Measurements from ENCODE around the gene METTL18. TPM values are rescaled to one million over a fixed set of nuclear protein-coding genes. Genes with fewer than 3 reads are reported as not detected.
"Not testable (repeated sequence)": the region's sequence is repeated elsewhere in the genome, so short reads cannot be mapped to it uniquely, and the experiment has no call there.

METTL18 gene
- total RNA-seq, 1 donor from 2014 or later: 19.2 TPM

GRCh38 chr1:169814265-169814664 is 19.6 kb upstream of the METTL18 start:
- TF ChIP-seq, protein P1, sequence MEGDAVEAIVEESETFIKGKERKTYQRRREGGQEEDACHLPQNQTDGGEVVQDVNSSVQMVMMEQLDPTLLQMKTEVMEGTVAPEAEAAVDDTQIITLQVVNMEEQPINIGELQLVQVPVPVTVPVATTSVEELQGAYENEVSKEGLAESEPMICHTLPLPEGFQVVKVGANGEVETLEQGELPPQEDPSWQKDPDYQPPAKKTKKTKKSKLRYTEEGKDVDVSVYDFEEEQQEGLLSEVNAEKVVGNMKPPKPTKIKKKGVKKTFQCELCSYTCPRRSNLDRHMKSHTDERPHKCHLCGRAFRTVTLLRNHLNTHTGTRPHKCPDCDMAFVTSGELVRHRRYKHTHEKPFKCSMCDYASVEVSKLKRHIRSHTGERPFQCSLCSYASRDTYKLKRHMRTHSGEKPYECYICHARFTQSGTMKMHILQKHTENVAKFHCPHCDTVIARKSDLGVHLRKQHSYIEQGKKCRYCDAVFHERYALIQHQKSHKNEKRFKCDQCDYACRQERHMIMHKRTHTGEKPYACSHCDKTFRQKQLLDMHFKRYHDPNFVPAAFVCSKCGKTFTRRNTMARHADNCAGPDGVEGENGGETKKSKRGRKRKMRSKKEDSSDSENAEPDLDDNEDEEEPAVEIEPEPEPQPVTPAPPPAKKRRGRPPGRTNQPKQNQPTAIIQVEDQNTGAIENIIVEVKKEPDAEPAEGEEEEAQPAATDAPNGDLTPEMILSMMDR (IDR thresholded peaks at IDR 0.05): no peak
- intact Hi-C loops (cut with DNase I): no loop called here
- DNase-seq (ENCODE audit: low spot score in 2 of 2): no peak
- H3K4me1 ChIP-seq: no peaks in the 10 kb centered on the region
- no peaks in the 10 kb centered on the region for H3K36me3 ChIP-seq
- no peaks in the 10 kb centered on the region for H3K9me3 ChIP-seq
- no peaks in the 10 kb centered on the region for H3K27me3 ChIP-seq
- no peak overlapping the region for H3K4me3 ChIP-seq
- H3K27ac ChIP-seq: no peak overlapping the region

GRCh38 chr1:169812131-169812530 is 17.4 kb upstream of the METTL18 start:
- no peaks in the 10 kb centered on the region for H3K4me1 ChIP-seq
- H3K27me3 ChIP-seq: no peaks in the 10 kb centered on the region
- TF ChIP-seq, protein P1 (IDR thresholded peaks at IDR 0.05): no peak
- H3K9me3 ChIP-seq: no peaks in the 10 kb centered on the region
- no peak overlapping the region for H3K4me3 ChIP-seq
- peaks cover 4 to 6% of the 10 kb centered on the region in 2 donors for H3K36me3 ChIP-seq
- no peak overlapping the region for H3K27ac ChIP-seq
- intact Hi-C loops (cut with DNase I): loop anchor here (2.0 kb wide), 1 partner anchor 265 kb away; no protein-coding TSS in a partner anchor
- no peak for DNase-seq (ENCODE audit: low spot score in 2 of 2)

DNA sequence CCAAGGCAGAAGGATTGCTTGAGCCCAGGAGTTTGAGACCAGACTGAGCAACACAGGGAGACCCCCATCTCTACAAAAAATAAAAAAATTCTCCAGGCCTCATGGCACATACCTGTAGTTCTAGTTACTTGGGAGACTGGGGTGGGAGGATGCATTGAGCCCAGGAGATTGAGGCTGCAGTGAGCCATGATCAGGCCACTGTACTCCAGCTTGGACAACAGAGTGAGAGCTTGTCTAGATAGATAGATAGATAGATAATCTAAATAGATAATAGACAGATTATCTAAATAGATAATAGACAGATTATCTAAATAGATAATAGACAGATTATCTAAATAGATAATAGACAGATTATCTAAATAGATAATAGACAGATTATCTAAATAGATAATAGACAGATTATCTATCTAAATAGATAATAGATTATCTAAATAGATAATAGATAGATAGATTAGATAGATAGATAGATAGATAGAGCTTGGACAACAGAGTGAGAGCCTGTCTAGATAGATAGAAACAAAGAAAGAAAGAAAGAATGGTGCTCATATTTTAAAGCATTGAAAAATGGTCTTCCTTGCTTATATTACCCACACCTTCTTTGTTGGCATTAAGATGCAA is 16.8 kb upstream of the METTL18 start:
- intact Hi-C loops (cut with DNase I): loop anchor here (2.0 kb wide), 1 partner anchor 265 kb away; no protein-coding TSS in a partner anchor
- H3K36me3 ChIP-seq: peaks cover 4 to 10% of the 10 kb centered on the region in 2 donors
- not testable (repeated sequence) for DNase-seq (ENCODE audit: low spot score in 2 of 2); H3K4me1 ChIP-seq; H3K4me3 ChIP-seq; H3K27ac ChIP-seq; H3K27me3 ChIP-seq; H3K9me3 ChIP-seq

DNA sequence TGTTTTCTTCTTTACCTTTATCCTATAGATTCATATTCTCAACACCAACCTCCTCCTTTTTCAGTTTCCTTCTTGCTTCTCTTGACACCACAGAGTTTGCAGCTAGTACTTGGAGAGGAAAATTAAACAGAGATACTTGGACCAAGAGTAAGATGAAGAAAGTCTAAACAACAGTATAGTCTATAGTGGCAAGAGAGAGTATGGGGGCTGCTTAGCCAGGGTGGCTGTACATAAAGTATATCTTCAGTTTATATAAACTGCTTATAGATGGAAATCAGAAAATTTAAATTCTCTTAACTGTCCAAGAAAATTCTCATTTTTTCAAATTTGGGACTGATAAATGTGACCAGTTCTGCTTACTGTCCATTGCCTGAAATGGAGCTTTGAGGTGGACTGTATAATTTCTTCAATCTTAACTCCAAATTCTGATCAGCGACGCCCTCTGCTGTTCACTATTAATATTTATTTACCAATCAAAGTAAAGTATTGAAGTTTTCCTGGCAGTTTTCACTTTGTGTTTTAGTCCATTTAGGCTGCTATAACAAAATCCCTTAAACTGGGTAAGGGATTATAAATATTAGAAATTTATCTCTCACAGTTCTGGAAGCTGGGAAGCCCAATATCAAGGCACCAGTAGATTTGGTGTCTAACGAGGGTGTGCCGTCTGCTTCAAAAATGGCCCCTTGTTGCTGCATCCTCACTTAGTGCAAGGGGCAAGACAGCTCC is 14.8 kb upstream of the METTL18 start:
- H3K36me3 ChIP-seq: peaks cover 7 to 23% of the 10 kb centered on the region in 2 donors
- TF ChIP-seq, protein P1 (IDR thresholded peaks at IDR 0.05): peak; percentile 30 to 65 (median 40)
- no peak overlapping the region for H3K27ac ChIP-seq
- no peak overlapping the region for H3K4me3 ChIP-seq
- intact Hi-C loops (cut with DNase I): loop anchor here (2.0 to 10.0 kb wide), 2 partner anchors 209 to 345 kb away; no protein-coding TSS in a partner anchor
- H3K9me3 ChIP-seq: no peaks in the 10 kb centered on the region
- no peak for DNase-seq (ENCODE audit: low spot score in 2 of 2)
- no peaks in the 10 kb centered on the region for H3K27me3 ChIP-seq
- H3K4me1 ChIP-seq: no peaks in the 10 kb centered on the region

GRCh38 chr1:169804941-169805340 is 10.2 kb upstream of the METTL18 start:
- Histone ChIP-seq H3K27ac (no peak overlapping the region), H3K4me1 (no peaks in the 10 kb centered on the region), H3K36me3 (peaks cover 11 to 30% of the 10 kb centered on the region in 2 donors), H3K27me3 (no peaks in the 10 kb centered on the region), H3K4me3 (no peak overlapping the region), H3K9me3 (no peaks in the 10 kb centered on the region)
- intact Hi-C loops (cut with DNase I): loop anchor here (10.0 kb wide), 1 partner anchor 340 kb away; no protein-coding TSS in a partner anchor
- DNase-seq (ENCODE audit: low spot score in 2 of 2): no peak
- TF ChIP-seq, protein P1 (IDR thresholded peaks at IDR 0.05): no peak

GRCh38 chr1:169802888-169803287 is 8.2 kb upstream of the METTL18 start:
- Histone ChIP-seq H3K9me3 (no peaks in the 10 kb centered on the region), H3K27me3 (no peaks in the 10 kb centered on the region), H3K4me1 (no peaks in the 10 kb centered on the region), H3K4me3 (no peak overlapping the region), H3K27ac (no peak overlapping the region), H3K36me3 (peaks cover 6 to 29% of the 10 kb centered on the region in 2 donors)
- DNase-seq (ENCODE audit: low spot score in 2 of 2): no peak
- TF ChIP-seq, protein P1 (IDR thresholded peaks at IDR 0.05): no peak
- intact Hi-C loops (cut with DNase I): loop anchor here (10.0 kb wide), 1 partner anchor 338 kb away; no protein-coding TSS in a partner anchor
